ENCODE results near the gene P2RX3.
A peak's percentile ranks its signal among the peaks of the same experiment; 100 is the strongest.

Gene P2RX3

GRCh38 chr11:57311109-57311936, 26.8 kb upstream of the P2RX3 start (continued):
- peak; percentile 73 for TF ChIP-seq PRDM10 (tag by site-specific recombination; IDR thresholded peaks at IDR 0.05)
- no peak for TF ChIP-seq ZNF292 (tag by site-specific recombination; IDR thresholded peaks at IDR 0.05; ENCODE audit: borderline replicate concordance, low read depth)
- TF ChIP-seq ZBTB21 (tag by site-specific recombination; IDR thresholded peaks at IDR 0.05), result no peak
- TF ChIP-seq SP2 (tag by site-specific recombination; IDR thresholded peaks at IDR 0.05), result peak; percentile 58
- no peak for TF ChIP-seq ZNF560 (tag by site-specific recombination; IDR thresholded peaks at IDR 0.05; ENCODE audit: borderline replicate concordance)
- no peak for TF ChIP-seq ZNF529 (tag by site-specific recombination; IDR thresholded peaks at IDR 0.05; ENCODE audit: insufficient replicate concordance)
- TF ChIP-seq GFI1B (tag by site-specific recombination; IDR thresholded peaks at IDR 0.05), result no peak
- no peak for TF ChIP-seq ZNF664 (tag by site-specific recombination; IDR thresholded peaks at IDR 0.05)
- no peak for TF ChIP-seq ZNF521 (tag by site-specific recombination; IDR thresholded peaks at IDR 0.05)
- TF ChIP-seq ZNF837 (tag by site-specific recombination; IDR thresholded peaks at IDR 0.05), result no peak
- TF ChIP-seq PRDM2 (tag by site-specific recombination; IDR thresholded peaks at IDR 0.05; ENCODE audit: borderline replicate concordance), result no peak
- no peak for TF ChIP-seq ZXDB (tag by site-specific recombination; IDR thresholded peaks at IDR 0.05)
- no peak for TF ChIP-seq ZNF610 (tag by site-specific recombination; IDR thresholded peaks at IDR 0.05; ENCODE audit: borderline replicate concordance)
- no peak for TF ChIP-seq ZNF626 (tag by site-specific recombination; IDR thresholded peaks at IDR 0.05)
- no peak for TF ChIP-seq ZNF391 (tag by site-specific recombination; IDR thresholded peaks at IDR 0.05; ENCODE audit: borderline replicate concordance, low read depth)
- no peak for TF ChIP-seq INSM2 (tag by site-specific recombination; IDR thresholded peaks at IDR 0.05)
- TF ChIP-seq ZSCAN4 (tag by site-specific recombination; IDR thresholded peaks at IDR 0.05), result no peak
- TF ChIP-seq ZBTB6 (tag by site-specific recombination; IDR thresholded peaks at IDR 0.05), result peak; percentile 86
- TF ChIP-seq ZNF596 (tag by site-specific recombination; IDR thresholded peaks at IDR 0.05), result no peak
- TF ChIP-seq KLF7 (tag by site-specific recombination; IDR thresholded peaks at IDR 0.05; ENCODE audit: borderline replicate concordance), result no peak
- no peak for TF ChIP-seq YY1 (tag by site-specific recombination; IDR thresholded peaks at IDR 0.05)
- no peak for TF ChIP-seq ZNF677 (tag by site-specific recombination; IDR thresholded peaks at IDR 0.05)
- TF ChIP-seq ZNF660 (tag by site-specific recombination; IDR thresholded peaks at IDR 0.05), result 0 out of 2 replicates have a peak, but pooled peaks have one; percentile 12
- TF ChIP-seq ZNF23 (tag by site-specific recombination; IDR thresholded peaks at IDR 0.05; ENCODE audit: borderline replicate concordance), result no peak
- TF ChIP-seq ZBTB48 (tag by site-specific recombination; IDR thresholded peaks at IDR 0.05), result peak; percentile 70
- no peak for TF ChIP-seq ZNF561 (tag by site-specific recombination; IDR thresholded peaks at IDR 0.05; ENCODE audit: borderline replicate concordance)
